Mesendoderm (in vitro differentiated cells): ENCODE results near the gene UNC79. TPM values are rescaled to one million over a fixed set of nuclear protein-coding genes. Genes with fewer than 3 reads are reported as not detected.
"Not testable (repeated sequence)": the region's sequence is repeated elsewhere in the genome, so short reads cannot be mapped to it uniquely, and the experiment has no call there.

Source experiments
- DNase-seq: peaks from one replicate; pipeline ENCODE4 v3.0.0; 2013
- H2AK5ac ChIP-seq: 2 replicates; pipeline ENCODE4 v1.6.1; 2013; ENCODE audit warnings: low read length, inconsistent platforms
- H2BK120ac ChIP-seq: 2 replicates; pipeline ENCODE4 v1.6.1; 2013; ENCODE audit warnings: low read depth, mild to moderate bottlenecking, low read length, moderate library complexity, mixed read lengths
- H2BK15ac ChIP-seq: replicated peaks from 2 replicates; pipeline ENCODE4 v1.6.1; 2013; ENCODE audit warnings: low read depth, mild to moderate bottlenecking, moderate library complexity
- H2BK5ac ChIP-seq: 2 replicates; pipeline ENCODE4 v1.6.1; 2013; ENCODE audit warnings: low read length, inconsistent platforms
- H3K18ac ChIP-seq: 2 replicates; pipeline ENCODE4 v1.6.1; 2013; ENCODE audit warnings: mild to moderate bottlenecking, low read length, mixed read lengths
- H3K23ac ChIP-seq: one replicate; pipeline ENCODE4 v1.6.1; 2013; ENCODE audit warnings: low read length
- H3K27ac ChIP-seq: 2 replicates; pipeline ENCODE4 v1.5.1; 2013; ENCODE audit warnings: low read depth, mild to moderate bottlenecking, inconsistent platforms, low read length, moderate library complexity
- H3K27me3 ChIP-seq: 2 replicates; pipeline ENCODE4 v1.6.1; 2013; ENCODE audit warnings: low read length, control low read depth, mild to moderate bottlenecking, inconsistent platforms; ENCODE audit not compliant: insufficient read depth, poor library complexity
- H3K36me3 ChIP-seq: 2 replicates; pipeline ENCODE4 v1.6.1; 2013; ENCODE audit warnings: low read length, inconsistent platforms; ENCODE audit not compliant: control insufficient read depth, insufficient read depth
- H3K4ac ChIP-seq: one replicate; pipeline ENCODE4 v1.6.1; 2013; ENCODE audit warnings: low read depth, mild to moderate bottlenecking, low read length, moderate library complexity
- H3K4me1 ChIP-seq: 2 replicates; pipeline ENCODE4 v1.6.1; 2013; ENCODE audit warnings: low read depth, low read length, inconsistent platforms; ENCODE audit not compliant: control insufficient read depth
- H3K4me2 ChIP-seq: 2 replicates; pipeline ENCODE4 v1.6.1; 2013; ENCODE audit warnings: low read length
- H3K4me3 ChIP-seq: 2 replicates; pipeline ENCODE4 v1.5.1; 2013; ENCODE audit warnings: mild to moderate bottlenecking, low read length
- H3K56ac ChIP-seq: one replicate; pipeline ENCODE4 v1.6.1; 2013; ENCODE audit warnings: low read length
- H3K79me1 ChIP-seq: 2 replicates; pipeline ENCODE4 v1.6.1; 2013; ENCODE audit warnings: low read length, inconsistent platforms
- H3K79me2 ChIP-seq: 2 replicates; pipeline ENCODE4 v1.6.1; 2013; ENCODE audit warnings: mild to moderate bottlenecking, low read length; ENCODE audit not compliant: control insufficient read depth, insufficient read depth
- H3K9ac ChIP-seq: 2 replicates; pipeline ENCODE4 v1.6.1; 2013; ENCODE audit warnings: low read length, inconsistent platforms
- H4K5ac ChIP-seq: one replicate; pipeline ENCODE4 v1.6.1; 2013; ENCODE audit warnings: low read length
- H4K8ac ChIP-seq: one replicate; pipeline ENCODE4 v1.6.1; 2013; ENCODE audit warnings: low read depth, mild to moderate bottlenecking, control low read depth, low read length, moderate library complexity
- WGBS: extraction: QIAGEN DNeasy Blood & Tissue Kit; methylation state at CpG from one replicate; pipeline ENCODE4 v1.1.7; 2013; ENCODE audit warnings: low lambda C conversion rate, missing lambda C conversion rate; ENCODE audit not compliant: insufficient coverage; ENCODE audit errors: extremely low coverage; 5-methylcytosine and 5-hydroxymethylcytosine counted together
- polyA plus RNA-seq, 2 experiments: library from polyadenylated mRNA; stranded (reverse); fragments of 200-250 nt; gene quantifications; one replicate each; pipeline ENCODE4 v1.2.3, GENCODE V29; 2013

The UNC79 gene
- polyA plus RNA-seq (2013, experiment 1 of 2) = 0.56 TPM
- 0.56 TPM for polyA plus RNA-seq (2013, experiment 2 of 2)

GRCh38 chr14:93430315-93431035 is at the start of gene UNC79:
TSS of gene UNC79 (plus strand) at chr14:93430939. CDS start at chr14:93431030, 91 bp downstream.
- peak; percentile 91 for DNase-seq
- H2BK120ac ChIP-seq = no peak within 1 kb of the TSS
- no CpG with 5 or more reads among the region's 51 CpGs for WGBS

GRCh38 chr14:93381644-93382043 is 49.1 kb upstream of the UNC79 start:
- no CpG with 5 or more reads among the region's 1 CpG for WGBS
- Histone ChIP-seq H2AK5ac (no peak overlapping the region), H3K9ac (no peak overlapping the region)

More at GRCh38 chr14:93430315-93431035, at the start of gene UNC79:
- H3K79me2 ChIP-seq = no peaks in the 10 kb centered on the region
- H2AK5ac ChIP-seq = no peak within 1 kb of the TSS
- H3K27ac ChIP-seq = no peak within 1 kb of the TSS
- no peaks in the 10 kb centered on the region for H3K79me1 ChIP-seq
- H3K23ac ChIP-seq = peak within 1 kb of the TSS; percentile 76
- H3K4me2 ChIP-seq = peak within 1 kb of the TSS; percentile 72
- H3K36me3 ChIP-seq = no peaks in the 10 kb centered on the region
- peaks cover 2% of the 10 kb centered on the region for H3K4me1 ChIP-seq
- peak within 1 kb of the TSS; percentile 62 for H3K9ac ChIP-seq
- peak within 1 kb of the TSS; percentile 77 for H3K56ac ChIP-seq
- peak within 1 kb of the TSS; percentile 65 for H3K4me3 ChIP-seq
- H3K27me3 ChIP-seq = no peaks in the 10 kb centered on the region
- no peak within 1 kb of the TSS for H3K4ac ChIP-seq
- H4K8ac ChIP-seq = no peak within 1 kb of the TSS
- no peak within 1 kb of the TSS for H2BK5ac ChIP-seq
- no peak within 1 kb of the TSS for H3K18ac ChIP-seq
- no peak within 1 kb of the TSS for H2BK15ac ChIP-seq
- H4K5ac ChIP-seq = no peak within 1 kb of the TSS

GRCh38 chr14:93384256-93384655 is 46.5 kb upstream of the UNC79 start:
- not testable (repeated sequence) for H3K9ac ChIP-seq, H3K18ac ChIP-seq, H3K23ac ChIP-seq, H3K4me3 ChIP-seq, H3K4ac ChIP-seq, H2BK120ac ChIP-seq, H2AK5ac ChIP-seq, H3K27me3 ChIP-seq, DNase-seq, H3K79me2 ChIP-seq, H2BK15ac ChIP-seq, H3K36me3 ChIP-seq, H4K5ac ChIP-seq, H3K4me2 ChIP-seq, H3K27ac ChIP-seq, H4K8ac ChIP-seq, H3K4me1 ChIP-seq, H3K79me1 ChIP-seq, H2BK5ac ChIP-seq, H3K56ac ChIP-seq
- WGBS = no CpG with 5 or more reads among the region's 1 CpG

More at GRCh38 chr14:93381644-93382043, 49.1 kb upstream of the UNC79 start:
- Histone ChIP-seq H3K23ac (no peak overlapping the region), H3K4me1 (no peaks in the 10 kb centered on the region), H3K4me2 (no peak overlapping the region), H3K79me2 (no peaks in the 10 kb centered on the region), H2BK15ac (no peak overlapping the region), H2BK5ac (no peak overlapping the region), H2BK120ac (no peak overlapping the region), H3K56ac (no peak overlapping the region), H3K27ac (no peak overlapping the region), H3K18ac (no peak overlapping the region), H3K4ac (no peak overlapping the region), H3K4me3 (no peak overlapping the region), H4K5ac (no peak overlapping the region), H4K8ac (no peak overlapping the region), H3K79me1 (no peaks in the 10 kb centered on the region), H3K27me3 (no peaks in the 10 kb centered on the region), H3K36me3 (no peaks in the 10 kb centered on the region)
- peak; percentile 19 for DNase-seq

- no peak overlapping the region for H4K8ac ChIP-seq
- no peak overlapping the region for H3K4me3 ChIP-seq
- H3K79me2 ChIP-seq = no peaks in the 10 kb centered on the region
- H2BK120ac ChIP-seq = no peak overlapping the region
- H3K9ac ChIP-seq = no peak overlapping the region
- no peaks in the 10 kb centered on the region for H3K79me1 ChIP-seq
- H2AK5ac ChIP-seq = no peak overlapping the region
- no peak overlapping the region for H3K23ac ChIP-seq
- no peaks in the 10 kb centered on the region for H3K36me3 ChIP-seq
- H3K4ac ChIP-seq = no peak overlapping the region
- DNase-seq = no peak
- H3K27me3 ChIP-seq = no peaks in the 10 kb centered on the region
- H3K18ac ChIP-seq = no peak overlapping the region
- no peak overlapping the region for H3K4me2 ChIP-seq
- H2BK15ac ChIP-seq = no peak overlapping the region
- no peaks in the 10 kb centered on the region for H3K4me1 ChIP-seq
- H4K5ac ChIP-seq = no peak overlapping the region
- H3K56ac ChIP-seq = no peak overlapping the region
- no peak overlapping the region for H2BK5ac ChIP-seq
- no peak overlapping the region for H3K27ac ChIP-seq
Observed at GRCh38 chr14:93395231-93395630, 35.5 kb upstream of the UNC79 start.

- Histone ChIP-seq H3K79me1 (no peaks in the 10 kb centered on the region), H3K56ac (no peak overlapping the region), H3K27me3 (no peaks in the 10 kb centered on the region), H3K23ac (no peak overlapping the region), H3K18ac (no peak overlapping the region), H2BK5ac (no peak overlapping the region), H3K9ac (no peak overlapping the region), H3K4me3 (no peak overlapping the region), H3K4ac (no peak overlapping the region), H4K8ac (no peak overlapping the region), H2AK5ac (no peak overlapping the region), H3K4me1 (no peaks in the 10 kb centered on the region), H3K79me2 (no peaks in the 10 kb centered on the region), H3K36me3 (no peaks in the 10 kb centered on the region), H2BK120ac (no peak overlapping the region), H3K27ac (no peak overlapping the region), H4K5ac (no peak overlapping the region), H2BK15ac (no peak overlapping the region), H3K4me2 (no peak overlapping the region)
- DNase-seq = no peak
- no CpG with 5 or more reads among the region's 1 CpG for WGBS
Observed at GRCh38 chr14:93396456-93396855, 34.3 kb upstream of the UNC79 start.

- Histone ChIP-seq H4K8ac (no peak overlapping the region), H3K79me1 (no peaks in the 10 kb centered on the region), H3K27me3 (no peaks in the 10 kb centered on the region), H3K9ac (no peak overlapping the region), H2AK5ac (no peak overlapping the region), H3K36me3 (no peaks in the 10 kb centered on the region), H3K4me3 (no peak overlapping the region), H2BK15ac (no peak overlapping the region), H3K56ac (no peak overlapping the region), H3K4me2 (no peak overlapping the region), H3K18ac (no peak overlapping the region), H2BK5ac (no peak overlapping the region), H3K23ac (no peak overlapping the region), H3K79me2 (no peaks in the 10 kb centered on the region), H3K4me1 (peaks cover 3% of the 10 kb centered on the region), H3K4ac (no peak overlapping the region), H4K5ac (no peak overlapping the region), H2BK120ac (no peak overlapping the region), H3K27ac (no peak overlapping the region)
- no peak for DNase-seq
Observed at GRCh38 chr14:93398491-93398890, 32.2 kb upstream of the UNC79 start.
